Endothelial cell (in vitro differentiated cells): ENCODE data around the gene PRKG1. TPM values are rescaled to one million over a fixed set of nuclear protein-coding genes. Genes with fewer than 3 reads are reported as not detected.
"Not testable (repeated sequence)": the region's sequence is repeated elsewhere in the genome, so short reads cannot be mapped to it uniquely, and the experiment has no call there.

ENCODE experiments used
- DNase-seq: peaks from one replicate; pipeline ENCODE4 v3.0.0; 2021; ENCODE audit warnings: low spot score
- H3K27ac Mint-ChIP-seq: one replicate; pipeline ENCODE4 v1.8.0; 2021; ENCODE audit warnings: mixed read lengths, inconsistent platforms; ENCODE audit not compliant: unreplicated experiment
- H3K27me3 Mint-ChIP-seq: one replicate; pipeline ENCODE4 v1.8.0; 2021; ENCODE audit warnings: mild to moderate bottlenecking, moderate library complexity, mixed read lengths, inconsistent platforms; ENCODE audit not compliant: unreplicated experiment
- H3K36me3 Mint-ChIP-seq: one replicate; pipeline ENCODE4 v1.8.0; 2021; ENCODE audit warnings: mild to moderate bottlenecking, low read depth, mixed read lengths, inconsistent platforms; ENCODE audit not compliant: unreplicated experiment
- H3K4me1 Mint-ChIP-seq: one replicate; pipeline ENCODE4 v1.8.0; 2021; ENCODE audit warnings: mild to moderate bottlenecking, mixed read lengths, inconsistent platforms; ENCODE audit not compliant: unreplicated experiment
- H3K4me3 Mint-ChIP-seq: one replicate; pipeline ENCODE4 v1.8.0; 2021; ENCODE audit warnings: mild to moderate bottlenecking, mixed read lengths, inconsistent platforms; ENCODE audit not compliant: unreplicated experiment
- H3K9me3 Mint-ChIP-seq: one replicate; pipeline ENCODE4 v1.8.0; 2021; ENCODE audit warnings: mixed read lengths, inconsistent platforms; ENCODE audit not compliant: unreplicated experiment
- CTCF ChIP-seq: fragments of 200-600 bp; sonication (generic); IDR thresholded peaks from one replicate; pipeline ENCODE4 v1.5.0; 2021; ENCODE audit warnings: antibody characterized with exemption; ENCODE audit not compliant: unreplicated experiment
- total RNA-seq: library from RNA; stranded (reverse); fragmentation: NEBNext Ultra II Directional; extraction: Animal tissue kit (Norgen Biotek cat#: 25700); gene quantifications from one replicate; pipeline ENCODE4 v1.2.1, GENCODE V29; 2021; ENCODE audit not compliant: unreplicated experiment

The PRKG1 gene
- total RNA-seq, 1 donor from 2014 or later = 10.7 TPM

DNA sequence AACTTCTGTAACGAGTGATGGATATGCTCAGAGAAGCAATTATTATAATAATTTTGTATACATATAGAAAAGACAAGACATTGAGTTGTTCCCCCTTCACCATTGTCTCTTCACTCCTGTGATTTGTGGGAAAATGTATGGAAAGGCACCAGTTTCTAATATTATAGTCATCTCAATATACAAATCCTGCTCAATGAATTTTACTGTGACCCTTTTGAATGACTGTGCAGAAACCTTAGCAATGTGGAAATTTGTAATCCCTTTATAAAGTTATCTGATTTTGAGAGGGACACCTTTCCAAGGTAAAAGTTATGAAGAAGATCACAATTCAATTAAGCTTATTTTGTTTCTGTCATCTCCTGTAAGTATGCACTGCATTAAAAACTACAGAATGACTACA, 1165.5 kb downstream of the PRKG1 start:
- DNase-seq = no peak
- no peaks in the 10 kb centered on the region for H3K27me3 Mint-ChIP-seq
- no peak overlapping the region for H3K4me3 Mint-ChIP-seq
- H3K36me3 Mint-ChIP-seq = no peaks in the 10 kb centered on the region
- H3K27ac Mint-ChIP-seq = no peak overlapping the region
- no peaks in the 10 kb centered on the region for H3K9me3 Mint-ChIP-seq
- H3K4me1 Mint-ChIP-seq = no peaks in the 10 kb centered on the region
- no peak for TF ChIP-seq CTCF

GRCh38 chr10:52245547-52245946, 1171.3 kb downstream of the PRKG1 start:
- H3K4me3 Mint-ChIP-seq = no peak overlapping the region
- TF ChIP-seq CTCF = no peak
- no peaks in the 10 kb centered on the region for H3K27me3 Mint-ChIP-seq
- no peaks in the 10 kb centered on the region for H3K9me3 Mint-ChIP-seq
- no peaks in the 10 kb centered on the region for H3K4me1 Mint-ChIP-seq
- H3K36me3 Mint-ChIP-seq = no peaks in the 10 kb centered on the region
- H3K27ac Mint-ChIP-seq = no peak overlapping the region
- DNase-seq = no peak

- H3K27ac Mint-ChIP-seq, DNase-seq, H3K9me3 Mint-ChIP-seq, H3K4me3 Mint-ChIP-seq, H3K27me3 Mint-ChIP-seq, H3K4me1 Mint-ChIP-seq, H3K36me3 Mint-ChIP-seq: not testable (repeated sequence)
Observed at GRCh38 chr10:52247929-52248328, 1173.6 kb downstream of the PRKG1 start.

- no peaks in the 10 kb centered on the region for H3K9me3 Mint-ChIP-seq
Observed at GRCh38 chr10:52248697-52249306, 1174.5 kb downstream of the PRKG1 start.

DNA sequence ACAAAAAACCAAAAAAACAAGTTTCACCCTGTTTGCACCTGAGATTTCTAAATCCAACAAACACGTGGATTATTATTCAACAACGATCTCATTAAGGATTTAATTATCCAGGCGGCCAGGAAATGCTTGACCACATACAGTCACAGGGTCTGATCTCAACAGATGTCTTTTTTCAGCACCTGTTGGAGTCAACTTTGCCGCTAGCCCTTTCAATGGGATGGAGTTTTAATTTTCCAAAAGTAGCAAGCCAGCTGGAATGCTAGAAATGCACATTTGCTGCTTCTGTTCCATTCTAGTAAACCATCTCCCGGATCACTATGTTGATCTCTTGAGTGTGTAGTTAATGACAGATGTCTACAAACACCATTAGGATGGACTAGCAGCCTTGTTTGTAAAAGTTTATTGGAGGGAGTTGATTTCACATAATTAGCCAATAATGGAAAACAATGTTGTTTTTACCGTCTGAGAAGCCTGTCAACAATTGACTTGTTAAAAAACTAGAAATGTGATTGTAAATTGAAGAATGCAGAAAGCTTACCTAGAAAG, 1175.6 kb downstream of the PRKG1 start:
- Mint-ChIP-seq H3K4me3 (no peak overlapping the region), H3K9me3 (no peaks in the 10 kb centered on the region), H3K4me1 (no peaks in the 10 kb centered on the region), H3K36me3 (no peaks in the 10 kb centered on the region), H3K27ac (no peak overlapping the region), H3K27me3 (no peaks in the 10 kb centered on the region)
- no peak for TF ChIP-seq CTCF
- DNase-seq = no peak

More at GRCh38 chr10:52248697-52249306, 1174.5 kb downstream of the PRKG1 start:
- Mint-ChIP-seq H3K4me3 (no peak overlapping the region), H3K27ac (no peak overlapping the region), H3K36me3 (no peaks in the 10 kb centered on the region), H3K27me3 (no peaks in the 10 kb centered on the region), H3K4me1 (no peaks in the 10 kb centered on the region)
- TF ChIP-seq CTCF = no peak
- DNase-seq = no peak
